K562 (cell line): ENCODE measurements around the gene ATP5PD. TPM values are rescaled to one million over a fixed set of nuclear protein-coding genes. Genes with fewer than 3 reads are reported as not detected.
A peak's percentile ranks its signal among the peaks of the same experiment; 100 is the strongest.

Source experiments
- FOXK1 ChIP-seq: sonication (generic); formaldehyde crosslinking; IDR thresholded peaks from 2 replicates; pipeline ENCODE4 v1.8.0; 2022; ENCODE audit warnings: missing genetic modification reagents, mild to moderate bottlenecking, borderline replicate concordance
- JUNB ChIP-seq: fragments of 450-650 bp; formaldehyde crosslinking; conservative IDR thresholded peaks from 2 replicates; pipeline ENCODE4 v1.4.0; 2020; ENCODE audit warnings: mild to moderate bottlenecking
- KDM4B ChIP-seq, 2 experiments: fragments of 450-650 bp in 1 of 2; sonication (generic) in 1 of 2; IDR thresholded peaks; 2 replicates each; pipeline ENCODE4 v1.6.1; 2016 to 2017; ENCODE audit warnings: borderline replicate concordance in 2 of 2, antibody characterized with exemption in 1 of 2, low read depth in 1 of 2, mild to moderate bottlenecking in 1 of 2
- MAFG ChIP-seq: fragments of 450-650 bp; conservative IDR thresholded peaks from 2 replicates; pipeline ENCODE4 v1.6.1; 2016; ENCODE audit warnings: missing genetic modification characterization, missing compliant biosample characterization
- MIER1 ChIP-seq: fragments of 450-650 bp; IDR thresholded peaks from 2 replicates; pipeline ENCODE4 v1.6.1; 2016; ENCODE audit warnings: antibody characterized with exemption, mild to moderate bottlenecking, low read depth
- MYBL2 ChIP-seq, 2 experiments: fragments of 450-650 bp in 1 of 2; sonication (generic) in 1 of 2; formaldehyde crosslinking in 1 of 2; IDR thresholded peaks; 2 replicates each; pipeline versions ENCODE4 v1.6.1 to v1.8.1; 2017 to 2022; ENCODE audit warnings: borderline replicate concordance in 1 of 2, inconsistent platforms in 1 of 2, low read depth in 1 of 2, mild to moderate bottlenecking in 1 of 2, missing genetic modification reagents in 1 of 2, moderate library complexity in 1 of 2
- SP2 ChIP-seq: IDR thresholded peaks from 2 replicates; pipeline ENCODE4 v1.6.1; 2011; ENCODE audit warnings: mild to moderate bottlenecking, low read depth, low read length, moderate library complexity; ENCODE audit not compliant: poor library complexity, severe bottlenecking; ENCODE audit errors: extremely low read depth
- TEAD2 ChIP-seq: fragments of 450-650 bp; IDR thresholded peaks from 2 replicates; pipeline ENCODE4 v1.6.1; 2016; ENCODE audit warnings: missing genetic modification characterization, control low read depth, missing compliant biosample characterization
- ZBTB40 ChIP-seq, 2 experiments: fragments of 450-650 bp in 1 of 2; sonication (generic) in 1 of 2; formaldehyde crosslinking in 1 of 2; IDR thresholded peaks; 2 replicates each; pipeline versions ENCODE4 v1.7.1 to v1.9.0; 2016 to 2022; ENCODE audit warnings: inconsistent platforms in 1 of 2, mild to moderate bottlenecking in 1 of 2, missing genetic modification reagents in 1 of 2
- polyA plus RNA-seq, 8 experiments: library from polyadenylated mRNA; depleted of rRNA in 4 of 8; stranded (reverse) in 5 of 8; unstranded in 3 of 8; fragments of >200 nt; fragmentation: Nextera tagmentation in 2 of 8; fragmentation: Illumina TruSeq in 1 of 8; extraction: Ambion mirVana in 2 of 8; extraction: Trizol in 1 of 8; gene quantifications; 2 replicates each; pipeline versions ENCODE4 v1.2.1 to v1.2.3, GENCODE V29; 2011 to 2014; ENCODE audit warnings: inconsistent platforms in 1 of 8, missing spikeins in 1 of 8
- total RNA-seq, 7 experiments: library from RNA; depleted of rRNA in 6 of 7; stranded (reverse); fragments of >200 nt in 6 of 7; fragmentation: Illumina TruSeq in 2 of 7; extraction: Trizol in 2 of 7; gene quantifications; 2 replicates each; pipeline versions ENCODE4 v1.2.1 to v1.2.3, GENCODE V29; 2011 to 2021; ENCODE audit warnings: low replicate concordance in 1 of 7
- TF ChIP-seq, protein P1 (sequence below): sonication (generic); formaldehyde crosslinking; IDR thresholded peaks from 2 replicates; pipeline ENCODE4 v1.8.0; 2022; ENCODE audit warnings: mild to moderate bottlenecking, missing genetic modification reagents
- TF ChIP-seq, protein P2 (sequence below): sonication (generic); formaldehyde crosslinking; IDR thresholded peaks from 2 replicates; pipeline ENCODE4 v1.8.0; 2022; ENCODE audit warnings: mild to moderate bottlenecking, missing genetic modification reagents
- TF ChIP-seq, protein P3 (sequence below): sonication (generic); formaldehyde crosslinking; IDR thresholded peaks from 2 replicates; pipeline ENCODE4 v1.4.0; 2020; ENCODE audit warnings: mild to moderate bottlenecking, missing genetic modification reagents

Gene ATP5PD
- total and polyA plus RNA-seq, 9 of the 15 experiments (the other 6 are each of a cell fraction or from before 2014, with no cell fraction given): 271 to 828 (median 432) TPM

GRCh38 chr17:75046407-75047289 lies at the start of gene ATP5PD, which contains the start of gene KCTD2 (continued):
- TF ChIP-seq ZBTB40 (IDR thresholded peaks at IDR 0.05) (peak; percentile 98), ZBTB40 (CRISPR knock-in tag; IDR thresholded peaks at IDR 0.05) (no peak), MYBL2 (IDR thresholded peaks at IDR 0.05; ENCODE audit: low read depth) (no peak), MYBL2 (CRISPR knock-in tag; IDR thresholded peaks at IDR 0.05; ENCODE audit: borderline replicate concordance) (no peak), JUNB (CRISPR knock-in tag) (no peak), MAFG (tag) (no peak), FOXK1 (CRISPR knock-in tag) (peak; percentile 90; the same call in 1 of the 2 replicates), SP2 (peak; percentile 94), MIER1 (no peak), TEAD2 (tag) (no peak), KDM4B (IDR thresholded peaks at IDR 0.05; ENCODE audit: borderline replicate concordance in 2 of 2, low read depth in 1 of 2) (no peak; a peak in 1 of 4 replicates)
- TF ChIP-seq, protein P1, sequence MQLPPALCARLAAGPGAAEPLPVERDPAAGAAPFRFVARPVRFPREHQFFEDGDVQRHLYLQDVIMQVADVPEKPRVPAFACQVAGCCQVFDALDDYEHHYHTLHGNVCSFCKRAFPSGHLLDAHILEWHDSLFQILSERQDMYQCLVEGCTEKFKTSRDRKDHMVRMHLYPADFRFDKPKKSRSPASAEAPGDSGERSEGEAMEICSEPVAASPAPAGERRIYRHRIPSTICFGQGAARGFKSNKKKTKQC (CRISPR knock-in tag): peak; percentile 79
- TF ChIP-seq, protein P2, sequence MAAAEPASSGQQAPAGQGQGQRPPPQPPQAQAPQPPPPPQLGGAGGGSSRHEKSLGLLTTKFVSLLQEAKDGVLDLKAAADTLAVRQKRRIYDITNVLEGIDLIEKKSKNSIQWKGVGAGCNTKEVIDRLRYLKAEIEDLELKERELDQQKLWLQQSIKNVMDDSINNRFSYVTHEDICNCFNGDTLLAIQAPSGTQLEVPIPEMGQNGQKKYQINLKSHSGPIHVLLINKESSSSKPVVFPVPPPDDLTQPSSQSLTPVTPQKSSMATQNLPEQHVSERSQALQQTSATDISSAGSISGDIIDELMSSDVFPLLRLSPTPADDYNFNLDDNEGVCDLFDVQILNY (CRISPR knock-in tag): peak; percentile 27; the same call in 1 of the 2 replicates
- TF ChIP-seq, protein P3, sequence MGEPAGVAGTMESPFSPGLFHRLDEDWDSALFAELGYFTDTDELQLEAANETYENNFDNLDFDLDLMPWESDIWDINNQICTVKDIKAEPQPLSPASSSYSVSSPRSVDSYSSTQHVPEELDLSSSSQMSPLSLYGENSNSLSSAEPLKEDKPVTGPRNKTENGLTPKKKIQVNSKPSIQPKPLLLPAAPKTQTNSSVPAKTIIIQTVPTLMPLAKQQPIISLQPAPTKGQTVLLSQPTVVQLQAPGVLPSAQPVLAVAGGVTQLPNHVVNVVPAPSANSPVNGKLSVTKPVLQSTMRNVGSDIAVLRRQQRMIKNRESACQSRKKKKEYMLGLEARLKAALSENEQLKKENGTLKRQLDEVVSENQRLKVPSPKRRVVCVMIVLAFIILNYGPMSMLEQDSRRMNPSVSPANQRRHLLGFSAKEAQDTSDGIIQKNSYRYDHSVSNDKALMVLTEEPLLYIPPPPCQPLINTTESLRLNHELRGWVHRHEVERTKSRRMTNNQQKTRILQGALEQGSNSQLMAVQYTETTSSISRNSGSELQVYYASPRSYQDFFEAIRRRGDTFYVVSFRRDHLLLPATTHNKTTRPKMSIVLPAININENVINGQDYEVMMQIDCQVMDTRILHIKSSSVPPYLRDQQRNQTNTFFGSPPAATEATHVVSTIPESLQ: no peak
